Activated CD4-positive, CD25-positive, alpha-beta regulatory T cell treated with anti-CD3 and anti-CD28 coated beads, Interleukin-2, amount 50 U/mL, for 24 hours (primary cell): Measurements from ENCODE around the gene DYNC1LI1.
"Not testable (repeated sequence)": the region's sequence is repeated elsewhere in the genome, so short reads cannot be mapped to it uniquely, and the experiment has no call there.

ENCODE experiments used
- ATAC-seq, 2 donors: fragments of 150-1000 bp; cut with Tn5 transposase; one replicate each; pipeline ENCODE4 v1.10.0; 2021; ENCODE audit warnings: mild to moderate bottlenecking in 1 of 2, moderate library complexity in 1 of 2

The DYNC1LI1 gene

DNA sequence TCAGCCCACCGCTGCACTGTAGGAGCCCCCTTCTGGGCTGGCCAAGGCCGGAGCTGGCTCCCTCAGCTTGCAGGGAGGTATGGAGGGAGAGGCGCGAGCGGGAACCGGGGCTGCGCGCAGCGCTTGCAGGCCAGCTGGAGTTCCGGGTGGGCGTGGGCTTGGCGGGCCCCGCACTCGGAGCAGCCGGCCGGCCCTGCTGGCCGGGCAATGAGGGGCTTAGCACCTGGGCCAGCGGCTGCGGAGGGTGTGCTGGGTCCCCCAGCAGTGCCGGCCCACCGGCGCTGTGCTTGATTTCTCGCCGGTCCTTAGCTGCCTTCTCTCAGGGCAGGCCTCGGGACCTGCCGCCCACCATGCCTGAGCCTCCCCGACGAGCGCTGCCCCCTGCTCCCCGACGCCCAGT lies 8.0 kb upstream of the DYNC1LI1 start:
- ATAC-seq: not testable (repeated sequence)

DNA sequence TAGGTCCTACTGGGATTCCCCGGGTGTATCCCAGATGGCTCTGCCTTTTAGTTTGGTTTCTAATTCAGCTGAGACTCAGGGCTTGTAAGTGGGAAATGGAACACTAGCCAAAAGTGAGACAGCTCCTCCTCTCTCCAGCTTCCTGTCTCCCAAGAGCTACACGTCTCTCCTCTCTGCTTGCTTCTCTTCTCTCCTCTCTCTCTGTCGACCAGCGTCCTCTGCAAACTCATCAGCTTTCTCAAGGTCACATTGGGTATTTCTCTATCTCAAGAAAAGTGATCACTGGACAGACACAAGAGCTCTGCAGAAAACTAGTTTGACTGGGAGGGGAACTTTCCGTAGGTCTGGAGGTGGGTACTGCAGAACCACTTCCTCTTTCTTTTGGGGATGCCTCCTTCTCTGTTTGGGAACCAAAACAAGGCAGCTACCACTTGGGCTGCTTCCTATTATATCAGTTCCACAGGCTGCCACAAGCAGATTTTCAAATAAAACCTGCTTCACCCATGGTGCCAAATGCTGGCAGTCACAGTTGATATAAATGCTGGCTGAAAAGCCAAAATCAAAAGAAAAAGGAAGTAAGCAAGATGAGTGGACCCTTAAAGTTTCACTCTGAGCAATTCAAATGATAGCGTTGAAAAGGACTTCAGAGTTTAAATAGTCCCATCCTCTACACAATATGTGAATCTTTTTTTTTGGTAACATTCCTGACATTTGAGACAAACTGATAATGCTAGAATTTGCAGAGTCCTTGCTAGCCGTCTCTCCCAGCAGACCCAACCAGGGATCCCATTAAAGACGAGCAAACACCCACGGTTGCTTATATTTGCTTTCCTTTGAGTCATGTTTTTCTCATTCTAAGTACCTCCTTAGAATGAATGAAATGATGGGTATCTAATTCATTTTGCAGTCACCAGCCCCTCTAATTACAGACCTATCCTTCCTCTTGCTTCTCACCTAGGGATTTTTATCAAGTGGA lies 7.2 kb upstream of the DYNC1LI1 start:
- peak; percentile 56 to 70 for ATAC-seq

DNA sequence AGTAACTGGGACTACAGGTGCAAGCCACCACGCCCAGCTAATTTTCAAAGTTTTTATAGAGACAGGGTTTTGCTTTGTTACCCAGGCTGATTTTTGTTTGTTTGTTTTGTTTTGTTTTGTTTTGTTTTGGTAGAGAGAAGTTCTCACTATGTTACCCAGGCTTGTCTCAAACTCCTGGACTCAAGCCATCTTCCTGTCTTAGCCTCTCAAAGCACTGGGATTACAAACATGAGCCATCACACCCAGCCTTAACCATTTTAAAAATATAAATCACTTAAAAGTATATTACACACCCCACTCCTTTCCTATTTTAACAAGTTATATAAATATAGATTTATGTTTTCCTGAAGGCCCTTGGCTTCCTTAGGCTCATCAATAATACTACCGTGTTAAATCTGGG lies 6.5 kb upstream of the DYNC1LI1 start:
- ATAC-seq: no peak

DNA sequence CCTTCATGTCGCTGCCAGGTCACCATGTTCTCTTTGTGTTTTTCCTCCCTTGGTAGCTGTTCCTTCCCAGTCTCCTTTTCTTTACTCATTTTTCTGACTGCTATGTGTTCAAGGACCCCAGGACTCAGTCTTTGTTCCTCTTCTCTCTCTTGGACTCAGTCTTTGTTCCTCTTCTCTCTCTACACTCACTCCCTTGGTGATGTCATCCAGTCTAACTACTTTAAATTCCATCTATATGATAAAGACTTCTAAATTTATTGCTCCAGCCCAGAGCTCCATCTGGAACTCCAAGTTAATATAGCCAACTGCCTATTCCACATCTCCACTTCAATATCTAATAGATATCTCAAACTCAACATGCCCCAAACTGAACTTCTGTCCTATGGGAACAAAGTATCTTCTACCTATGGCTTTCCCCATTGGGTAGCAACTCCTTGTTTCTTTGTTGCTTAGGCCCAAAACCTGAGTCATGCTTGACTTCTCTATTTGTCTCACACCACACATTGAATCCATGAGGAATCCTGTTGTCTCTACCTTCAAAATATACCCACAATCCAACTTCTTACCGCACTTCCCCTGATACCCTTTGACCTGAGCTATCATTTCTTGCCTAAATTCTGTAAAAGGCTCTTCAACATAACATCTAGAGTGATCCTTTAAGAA lies 4.9 kb upstream of the DYNC1LI1 start:
- no peak for ATAC-seq

DNA sequence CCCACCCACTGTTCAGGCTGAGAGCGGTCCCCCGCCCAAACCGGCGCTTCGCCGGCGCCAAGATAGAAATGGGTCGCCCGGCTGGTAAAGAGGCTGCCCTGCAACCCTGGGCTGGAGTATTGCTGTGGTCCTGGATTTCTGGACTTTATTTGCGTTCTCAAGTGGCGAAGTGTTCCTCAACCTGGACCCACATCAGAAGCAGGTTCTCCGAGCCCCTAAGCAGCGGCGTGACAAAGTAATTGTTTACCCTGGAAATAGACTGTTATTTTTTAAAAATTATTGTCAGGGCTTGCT lies 481 bp upstream of the DYNC1LI1 start:
- ATAC-seq: peak in 1 of 2 donors; percentile 40

DNA sequence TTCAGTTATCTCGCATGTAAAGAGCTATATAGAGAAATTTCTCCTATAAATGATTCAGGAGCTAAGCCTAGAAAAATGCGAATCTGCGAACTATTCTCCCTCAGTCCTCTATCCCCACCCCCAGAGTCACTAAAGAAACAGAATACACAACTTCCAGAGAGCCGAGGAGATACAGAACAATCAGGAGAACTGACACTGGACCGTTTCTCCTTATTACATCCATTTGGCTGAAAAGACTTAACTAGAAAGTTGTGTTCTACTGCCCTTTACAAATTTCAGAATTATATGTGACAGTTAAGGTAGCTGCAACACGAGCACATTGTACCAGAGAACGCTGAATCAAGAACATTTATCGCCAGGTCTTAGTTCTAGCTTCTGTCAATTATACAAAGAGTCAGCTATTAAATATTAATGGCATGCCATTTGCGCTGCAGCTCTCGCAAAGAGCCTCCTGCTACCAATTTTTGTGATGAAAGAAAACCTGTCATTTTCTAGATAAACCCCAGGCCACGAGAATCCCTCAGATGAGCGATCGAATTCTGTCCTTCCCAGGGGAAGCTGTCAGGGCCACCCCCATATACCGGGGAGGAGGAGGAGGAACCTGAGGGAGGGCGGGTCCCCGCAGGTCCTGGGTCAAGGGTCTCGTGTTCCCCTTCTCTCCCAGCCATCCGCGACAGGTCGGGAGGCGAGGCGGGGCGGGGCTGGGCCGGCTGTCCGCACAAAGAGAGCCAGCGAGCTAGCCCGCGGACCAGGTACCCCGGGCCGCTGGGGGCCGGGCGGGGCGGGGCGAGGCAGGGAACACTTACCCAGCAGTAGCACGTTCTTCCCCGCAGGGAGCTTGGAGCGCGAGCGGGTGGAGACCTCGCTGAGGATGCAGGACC lies 878 bp downstream of the DYNC1LI1 start:
- ATAC-seq: peak; percentile 26 to 31

DNA sequence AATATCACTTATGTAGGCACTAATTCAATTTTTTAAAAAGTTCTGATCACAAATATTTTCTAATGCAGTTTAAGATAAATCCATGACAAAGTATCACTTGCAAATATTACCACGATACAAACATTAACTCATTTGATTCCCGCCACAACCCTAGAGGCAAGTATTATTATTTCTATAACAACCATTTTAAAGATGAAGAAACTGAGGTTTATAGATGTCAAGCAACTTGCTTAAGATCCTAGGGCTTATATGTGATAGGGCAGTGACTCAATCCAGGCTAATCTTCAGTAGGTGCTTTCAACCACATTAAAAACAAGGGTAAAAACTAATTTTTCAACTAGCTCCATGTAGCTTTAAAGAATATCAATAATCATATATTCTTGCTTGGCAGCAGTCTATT lies 1.7 kb downstream of the DYNC1LI1 start:
- no peak for ATAC-seq

DNA sequence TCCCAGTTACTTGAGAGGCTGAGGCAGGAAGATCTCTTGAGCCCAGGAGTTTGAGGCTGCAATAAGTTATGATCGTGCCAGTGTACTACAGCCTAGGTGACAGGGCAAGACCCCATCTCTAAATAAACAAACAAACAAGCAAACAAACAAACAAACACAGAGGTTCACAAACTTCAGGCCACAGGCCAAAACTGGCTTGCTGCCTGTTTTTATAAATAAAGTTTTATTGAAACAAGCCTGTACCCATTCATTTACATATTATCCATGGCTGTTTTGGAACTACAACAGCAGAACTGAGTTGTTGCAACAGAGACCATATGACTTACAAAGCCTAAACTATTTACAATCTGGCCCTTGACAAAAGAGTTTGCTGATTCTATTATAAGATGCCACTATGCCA lies 6.5 kb downstream of the DYNC1LI1 start:
- no peak for ATAC-seq

DNA sequence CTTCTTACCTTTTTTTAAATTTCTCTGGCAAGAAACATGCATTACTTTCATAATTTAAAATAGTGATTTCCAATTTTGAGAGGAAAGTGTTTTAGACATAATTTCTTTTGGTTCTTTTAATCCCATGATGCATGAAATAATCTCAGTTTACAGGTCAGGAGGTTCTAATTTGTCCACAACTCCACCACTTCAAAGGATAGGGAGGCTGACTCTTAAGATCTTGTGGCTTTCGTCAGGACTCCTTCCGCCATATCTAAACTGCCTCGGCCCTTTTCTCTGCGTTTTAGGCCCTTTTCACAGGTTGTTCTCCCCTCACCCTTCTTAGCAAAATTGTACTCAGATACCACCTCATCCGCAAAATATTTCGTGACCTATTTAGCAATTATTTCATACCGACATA lies 8.0 kb downstream of the DYNC1LI1 start:
- ATAC-seq: no peak

DNA sequence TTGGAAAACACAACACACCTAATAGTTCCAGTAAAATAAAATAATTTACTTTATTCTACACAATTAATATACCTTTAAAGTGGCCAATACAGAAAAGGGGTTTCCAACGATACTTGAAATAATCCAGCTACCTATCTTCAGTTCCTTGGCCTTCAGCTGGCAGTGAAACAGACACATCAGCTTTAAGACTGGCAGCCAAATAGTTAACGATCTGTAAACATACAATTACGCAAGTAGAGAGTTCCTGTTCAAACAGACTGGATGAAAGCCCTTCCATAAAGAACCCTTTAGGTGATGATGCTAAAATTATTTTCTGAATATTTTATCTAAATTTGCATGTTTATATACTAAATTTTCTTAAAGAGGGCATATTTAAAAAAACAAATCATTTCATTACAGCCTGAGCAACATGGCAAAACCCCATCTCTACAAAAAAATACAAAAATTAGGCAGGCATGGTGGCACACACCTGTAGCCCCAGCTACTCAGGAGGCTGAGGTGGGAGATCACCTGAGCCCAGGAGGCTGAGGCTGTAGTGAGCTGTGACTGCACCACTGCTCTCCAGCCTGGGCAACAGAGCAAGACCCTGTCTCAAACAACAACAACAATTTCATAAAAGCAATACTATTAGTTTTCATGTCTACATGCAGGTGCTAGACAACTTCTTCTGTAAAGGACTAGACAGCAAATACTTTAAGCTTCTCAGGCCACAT lies 12.9 kb downstream of the DYNC1LI1 start:
- ATAC-seq: no peak

DNA sequence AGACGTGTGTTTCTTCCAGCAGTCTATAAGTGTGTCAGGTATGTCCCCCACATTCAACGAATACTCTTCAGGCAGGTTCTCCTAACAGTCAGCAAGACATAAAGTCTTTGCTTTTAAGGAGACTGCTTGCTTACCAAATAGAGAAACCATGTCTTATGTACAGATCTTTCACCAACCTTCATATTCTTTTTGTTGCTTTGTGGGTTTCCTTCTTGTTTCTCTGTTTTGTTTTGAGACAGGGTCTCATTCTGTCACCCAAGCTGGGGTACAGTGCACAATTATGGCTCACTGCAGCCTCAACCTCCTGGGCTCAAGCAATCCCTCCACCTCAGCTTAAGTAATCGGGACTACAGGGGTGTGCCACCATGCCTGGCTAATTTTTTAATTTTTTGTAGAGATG lies 14.3 kb downstream of the DYNC1LI1 start:
- no peak for ATAC-seq

DNA sequence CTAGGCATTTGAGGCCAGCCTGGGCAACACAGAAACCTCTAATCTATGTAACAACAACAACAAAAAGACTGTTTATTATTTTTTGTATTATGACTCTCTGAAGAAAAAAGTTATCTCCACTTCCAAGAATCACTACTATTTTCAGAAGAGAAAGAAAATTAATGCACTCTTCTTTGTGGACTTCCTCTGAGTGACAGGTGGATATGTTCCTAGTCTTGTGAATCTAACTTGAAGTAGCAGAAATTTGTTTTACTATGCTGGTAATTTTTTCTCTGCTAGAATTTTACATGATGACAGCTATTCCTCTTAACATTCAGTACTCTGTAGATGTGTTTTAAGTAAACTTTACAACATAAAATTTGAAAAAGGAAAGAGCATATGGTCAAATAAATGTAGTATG lies 16.7 kb downstream of the DYNC1LI1 start:
- no peak for ATAC-seq

DNA sequence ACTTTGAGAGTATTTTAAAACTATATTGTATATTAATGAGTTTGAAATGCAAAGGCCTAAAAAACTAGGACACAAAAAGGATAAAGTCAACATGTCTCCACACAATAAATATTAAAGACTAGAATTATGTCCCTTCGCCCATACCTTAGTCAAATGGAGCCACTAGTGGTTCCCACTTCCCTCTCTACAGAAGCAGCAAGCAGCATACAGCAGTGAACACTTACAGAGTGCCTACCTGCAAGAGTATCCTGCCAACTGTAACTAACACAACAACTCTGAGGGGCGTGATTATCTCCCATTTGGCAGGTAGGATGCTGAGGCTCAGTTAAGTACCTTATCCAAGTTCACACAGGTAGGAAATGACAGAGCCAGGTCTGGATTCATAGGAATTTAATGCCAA lies 17.2 kb downstream of the DYNC1LI1 start:
- ATAC-seq: no peak

DNA sequence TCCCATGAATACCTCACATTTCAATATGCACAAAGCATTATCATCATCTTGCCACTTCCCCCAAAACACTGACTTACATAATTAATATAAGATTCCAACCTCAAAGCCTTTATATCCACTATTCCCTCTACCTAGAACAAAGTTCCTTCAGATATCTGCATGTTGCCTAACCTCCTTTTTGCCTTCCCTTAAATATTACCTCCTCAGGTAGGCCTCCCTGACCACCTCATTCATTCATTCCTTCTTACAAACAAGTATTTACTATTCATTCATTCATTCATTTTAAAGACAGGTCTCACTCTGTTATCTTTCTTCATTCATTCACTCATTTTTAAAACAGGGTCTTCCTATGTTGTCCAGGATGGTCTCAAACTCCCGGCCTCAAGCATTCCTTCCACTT lies 18.6 kb downstream of the DYNC1LI1 start:
- ATAC-seq: no peak

DNA sequence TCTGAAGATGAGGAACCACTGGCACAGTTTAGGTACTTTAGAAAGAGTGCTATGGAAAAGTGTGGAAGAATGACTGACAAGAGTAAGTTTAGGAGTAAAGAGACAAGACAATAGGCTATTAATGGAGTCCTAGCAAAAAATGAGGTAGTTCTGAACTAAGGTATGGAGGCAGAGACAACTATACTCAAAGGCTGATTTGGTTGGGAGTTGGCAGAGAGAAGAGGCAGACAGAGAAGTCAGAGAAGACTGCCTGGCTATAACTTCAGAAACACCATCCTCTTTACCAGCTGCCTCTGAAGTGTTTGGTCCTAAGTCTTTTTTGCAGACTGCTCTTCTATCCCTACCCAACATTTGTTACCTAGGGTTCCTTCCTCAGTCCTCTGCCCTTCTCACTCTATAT lies 19.2 kb downstream of the DYNC1LI1 start:
- no peak for ATAC-seq

DNA sequence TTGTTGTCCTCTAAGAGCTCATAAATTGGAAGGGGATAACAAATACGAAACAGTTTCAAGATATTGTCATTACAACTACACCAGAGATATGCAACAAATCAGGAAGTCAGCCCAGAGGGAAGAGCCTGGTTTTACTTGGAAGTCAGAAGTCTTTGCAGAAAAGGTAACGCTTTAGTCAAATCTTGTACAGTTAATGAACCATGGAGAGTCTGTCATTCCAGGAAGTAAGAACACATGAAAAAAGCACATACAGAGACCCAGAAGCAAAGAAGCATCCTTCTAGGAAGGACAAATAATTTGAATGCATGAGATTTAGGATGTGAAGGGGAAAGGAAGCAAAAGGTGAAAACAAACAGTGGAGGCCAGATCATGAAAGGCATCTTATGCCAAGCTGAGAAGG lies 19.6 kb downstream of the DYNC1LI1 start:
- no peak for ATAC-seq

DNA sequence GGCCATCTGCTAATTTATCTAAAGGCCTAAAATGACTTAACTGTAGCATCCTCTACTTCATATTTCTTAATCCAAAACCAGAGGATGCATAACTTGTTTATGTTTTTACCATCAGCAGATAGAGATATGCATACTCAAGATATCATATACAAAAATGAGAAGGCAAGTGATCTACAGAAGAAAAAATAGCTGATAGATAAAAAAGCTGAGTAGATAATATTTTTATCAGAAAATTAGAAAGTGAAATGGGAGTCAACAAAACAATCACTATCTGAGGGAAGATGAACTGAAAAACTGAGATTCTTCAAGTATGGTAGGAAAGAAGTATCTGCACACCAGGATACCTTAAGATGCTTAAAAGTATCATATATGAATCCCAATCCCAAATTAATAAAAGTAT lies 25.4 kb downstream of the DYNC1LI1 start:
- no peak for ATAC-seq

DNA sequence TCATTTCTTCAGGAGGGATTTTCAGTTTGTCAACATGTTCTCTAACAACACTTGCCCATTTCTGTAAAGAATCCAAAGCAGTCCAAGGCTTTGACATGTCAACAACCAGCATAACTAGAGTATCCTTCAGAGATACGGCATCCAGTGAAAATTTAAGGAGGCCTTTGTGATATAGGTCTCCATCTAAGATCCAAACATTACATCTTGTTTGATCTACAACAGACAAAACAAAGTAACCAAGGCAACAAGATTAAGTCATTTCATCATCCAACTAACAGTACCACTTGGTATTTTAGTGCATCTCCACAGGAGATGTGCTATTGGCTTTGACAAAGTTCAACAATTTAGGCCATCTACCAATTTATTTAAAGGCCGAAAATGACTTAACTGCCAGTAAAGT lies 25.8 kb downstream of the DYNC1LI1 start:
- ATAC-seq: no peak

DNA sequence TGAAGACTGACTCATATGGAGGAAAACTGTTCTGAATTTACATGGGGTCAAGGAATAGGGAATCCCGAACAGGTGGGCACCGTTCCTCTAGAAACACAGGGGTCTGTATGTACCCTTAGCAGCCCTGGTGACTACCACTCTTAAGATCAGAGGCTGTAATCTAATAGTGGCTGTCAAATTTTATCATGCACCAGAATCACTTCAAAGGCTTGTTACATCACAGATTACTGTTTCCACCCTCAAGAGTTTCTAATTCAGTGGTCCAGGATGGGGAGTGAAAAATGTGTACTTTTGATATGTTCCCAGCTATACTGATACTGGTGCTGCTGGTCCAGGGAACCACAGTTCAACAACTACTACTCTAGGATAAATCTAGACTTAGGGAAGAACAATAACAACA lies 27.9 kb downstream of the DYNC1LI1 start:
- ATAC-seq: no peak

DNA sequence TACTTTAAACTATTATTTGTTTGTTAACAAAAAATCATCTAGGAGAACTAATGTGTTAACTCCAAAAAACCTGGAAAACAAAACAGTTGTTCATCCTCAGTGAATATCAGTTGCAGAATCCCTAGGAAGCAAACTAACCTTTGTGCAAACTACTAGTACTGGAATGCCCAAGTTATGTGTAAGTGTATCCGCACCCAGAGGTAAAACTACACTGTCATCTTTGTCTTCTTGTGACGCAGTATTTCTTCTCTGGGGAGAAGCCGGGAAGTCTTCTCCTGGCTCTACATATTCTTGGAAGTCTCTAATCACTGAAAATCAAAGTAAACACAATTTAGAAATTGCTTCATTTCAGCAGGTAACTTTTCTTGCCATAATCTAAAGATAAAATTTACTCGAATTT lies 29.8 kb downstream of the DYNC1LI1 start:
- no peak for ATAC-seq

DNA sequence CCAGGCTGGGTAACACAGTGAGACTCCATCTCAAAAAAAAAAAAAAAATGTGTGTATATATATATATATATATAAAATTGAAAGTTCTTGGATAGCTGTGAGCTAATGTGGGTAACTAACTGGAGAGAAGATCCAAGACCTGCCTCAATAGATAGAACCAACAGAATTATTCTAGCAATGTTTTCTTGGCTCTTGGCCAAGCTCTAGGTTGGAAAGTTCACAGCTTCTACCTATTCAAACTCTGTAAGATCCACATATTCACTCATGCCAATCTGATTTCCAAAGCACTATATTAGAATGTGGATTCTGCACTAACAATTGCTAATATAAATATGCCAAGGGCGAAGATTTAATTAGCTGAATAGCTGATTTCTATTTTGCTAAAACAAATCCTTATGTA lies 38.2 kb downstream of the DYNC1LI1 start:
- no peak for ATAC-seq

DNA sequence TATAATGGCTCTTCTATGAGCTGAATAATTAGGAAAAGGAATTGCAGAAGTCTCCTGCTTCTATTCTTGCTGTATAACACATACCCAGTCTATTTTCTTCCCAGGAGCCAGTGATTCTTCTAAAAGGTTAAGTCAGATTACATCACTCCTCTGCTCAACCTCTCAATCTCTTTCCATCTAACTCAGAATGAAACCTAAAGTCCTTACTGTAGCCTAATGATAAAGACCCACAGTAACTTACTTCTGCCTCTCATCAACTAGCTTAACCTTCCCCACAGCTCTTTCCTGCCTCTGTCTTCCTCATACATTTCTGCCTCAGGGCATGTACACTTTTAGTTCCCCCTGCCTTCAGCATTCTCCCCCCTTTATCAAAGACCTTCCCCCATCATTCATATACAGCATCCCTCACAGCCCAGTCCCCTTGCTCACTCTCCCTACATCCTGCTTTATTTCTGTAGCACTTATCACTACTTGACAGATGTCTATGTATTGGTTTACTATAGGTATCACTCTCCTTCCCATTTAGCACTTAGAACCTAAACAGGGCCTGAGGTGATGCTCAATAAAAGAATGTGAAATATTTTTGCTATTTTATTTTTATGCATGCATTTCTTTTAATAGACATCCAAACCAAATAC lies 39.5 kb downstream of the DYNC1LI1 start:
- peak; percentile 21 to 51 for ATAC-seq
